Stimulated activated CD8-positive, alpha-beta memory T cell treated with anti-CD3 and anti-CD28 coated beads, Interleukin-4, amount 100 ng/mL, for 1 hour (primary cell): ENCODE data around the gene KLHL2.
"Not testable (repeated sequence)": the region's sequence is repeated elsewhere in the genome, so short reads cannot be mapped to it uniquely, and the experiment has no call there.

Experiments used
- DNase-seq, 2 donors: peaks; one replicate each; pipeline ENCODE4 v3.0.0-alpha.2; 2020; ENCODE audit warnings: low read depth in 2 of 2, low spot score in 1 of 2

The KLHL2 gene

GRCh38 chr4:165229490-165230200 lies 22.3 kb downstream of the KLHL2 start:
- DNase-seq, result not testable (repeated sequence)

GRCh38 chr4:165232623-165233433 lies 25.5 kb downstream of the KLHL2 start:
- DNase-seq, result not testable (repeated sequence)

- DNase-seq, result no peak
Observed at GRCh38 chr4:165234766-165235165, 27.4 kb downstream of the KLHL2 start.

- DNase-seq, result not testable (repeated sequence)
Observed at GRCh38 chr4:165236852-165237251, 29.5 kb downstream of the KLHL2 start.

- DNase-seq, result not testable (repeated sequence)
Observed at GRCh38 chr4:165238041-165238640, 30.8 kb downstream of the KLHL2 start.

- DNase-seq, result not testable (repeated sequence)
Observed at GRCh38 chr4:165240761-165241160, 33.4 kb downstream of the KLHL2 start.

- DNase-seq, result not testable (repeated sequence)
Observed at GRCh38 chr4:165244148-165244547, 36.8 kb downstream of the KLHL2 start.

- DNase-seq, result not testable (repeated sequence)
Observed at GRCh38 chr4:165244587-165245186, 37.3 kb downstream of the KLHL2 start.

GRCh38 chr4:165248102-165248501 lies 40.7 kb downstream of the KLHL2 start:
- no peak for DNase-seq

GRCh38 chr4:165248904-165249303 lies 41.5 kb downstream of the KLHL2 start:
- not testable (repeated sequence) for DNase-seq

GRCh38 chr4:165254771-165255170 lies 47.4 kb downstream of the KLHL2 start:
- DNase-seq, result not testable (repeated sequence)

- peak in 1 of 2 donors; percentile 14 for DNase-seq
Observed at GRCh38 chr4:165255439-165255838, 48.1 kb downstream of the KLHL2 start.

- not testable (repeated sequence) for DNase-seq
Observed at GRCh38 chr4:165256074-165256659, 48.8 kb downstream of the KLHL2 start.

GRCh38 chr4:165259776-165260175 lies 52.4 kb downstream of the KLHL2 start:
- DNase-seq, result not testable (repeated sequence)

- not testable (repeated sequence) for DNase-seq
Observed at GRCh38 chr4:165262306-165262705, 54.9 kb downstream of the KLHL2 start.

- DNase-seq, result not testable (repeated sequence)
Observed at GRCh38 chr4:165263466-165263865, 56.1 kb downstream of the KLHL2 start.

GRCh38 chr4:165269931-165270330 lies 62.6 kb downstream of the KLHL2 start:
- not testable (repeated sequence) for DNase-seq

GRCh38 chr4:165273443-165273842 lies 66.1 kb downstream of the KLHL2 start:
- not testable (repeated sequence) for DNase-seq

GRCh38 chr4:165275357-165275756 lies 68.0 kb downstream of the KLHL2 start:
- DNase-seq, result not testable (repeated sequence)

- not testable (repeated sequence) for DNase-seq
Observed at GRCh38 chr4:165279531-165279930, 72.2 kb downstream of the KLHL2 start.

- DNase-seq, result not testable (repeated sequence)
Observed at GRCh38 chr4:165284697-165285096, 77.3 kb downstream of the KLHL2 start.
